SH-SY5Y (cell line): Measurements from ENCODE around the gene LIN9.

ENCODE experiments used
- GATA2 ChIP-seq: IDR thresholded peaks from 2 replicates; pipeline ENCODE4 v1.6.1; 2011; ENCODE audit warnings: mild to moderate bottlenecking, low read depth, low read length
- GATA3 ChIP-seq: IDR thresholded peaks from 2 replicates; pipeline ENCODE4 v1.6.1; 2011; ENCODE audit warnings: low read depth, mild to moderate bottlenecking, low read length, moderate library complexity

LIN9 gene

DNA sequence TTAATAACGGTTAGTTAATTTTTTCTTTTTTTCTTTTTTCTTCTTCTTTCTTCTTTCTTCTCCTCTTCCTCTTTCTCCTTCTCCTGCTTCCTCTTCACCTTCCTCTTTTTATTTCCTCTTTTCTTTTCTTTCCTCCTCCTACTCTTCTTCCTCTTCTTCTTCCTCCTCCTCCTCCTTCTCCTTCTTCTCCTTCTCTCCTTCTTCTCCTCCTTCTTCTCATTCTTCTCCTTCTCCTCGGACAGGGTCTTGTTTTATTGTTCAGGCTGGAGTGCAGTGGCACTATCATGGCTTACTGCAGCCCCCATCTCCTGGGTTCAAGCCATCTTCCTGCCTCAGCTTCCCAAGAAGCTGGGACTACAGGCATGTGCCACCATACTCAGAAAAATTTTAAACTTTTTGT, 109.0 kb downstream of the LIN9 start:
- TF ChIP-seq GATA2 (no peak), GATA3 (no peak)

DNA sequence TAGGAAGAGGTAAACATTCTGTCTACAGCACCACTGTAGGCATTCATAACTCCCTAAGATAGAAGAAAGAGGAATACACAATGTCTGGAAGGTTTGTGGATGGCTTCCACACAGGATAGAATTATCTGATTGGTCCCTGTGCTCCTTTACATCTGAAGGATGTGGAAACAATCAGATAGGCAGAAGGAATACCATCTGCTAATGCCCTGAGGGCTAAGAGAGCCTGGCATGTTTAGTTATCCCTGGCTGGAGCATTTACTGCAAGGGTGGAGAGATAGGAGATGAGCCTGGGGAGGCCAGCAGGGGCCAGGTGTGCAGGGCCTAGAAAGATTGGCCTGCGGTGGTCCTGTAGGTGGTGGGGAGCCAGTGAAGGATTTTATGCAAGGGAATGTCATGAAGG, 113.8 kb downstream of the LIN9 start:
- TF ChIP-seq GATA2 = peak; percentile 48
- no peak for TF ChIP-seq GATA3

DNA sequence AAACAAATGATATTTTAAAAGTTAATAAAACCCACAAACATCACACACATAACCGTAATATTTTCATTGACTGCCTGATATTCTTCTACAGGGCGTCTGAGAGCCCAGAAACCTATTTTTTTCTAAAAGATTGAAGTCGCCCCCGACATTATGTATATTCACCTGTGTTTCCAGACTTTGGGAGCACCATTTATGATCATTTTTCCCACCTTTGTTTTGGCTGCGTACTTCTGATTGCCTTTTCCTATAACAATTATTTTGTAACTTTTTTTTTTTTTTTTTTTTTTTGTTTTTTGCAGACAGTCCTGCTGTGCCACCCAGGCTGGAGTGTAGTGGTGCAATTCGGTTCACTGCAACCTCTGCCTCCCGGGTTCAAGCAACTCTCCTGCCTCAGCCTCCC, 121.6 kb downstream of the LIN9 start:
- TF ChIP-seq GATA2 (no peak), GATA3 (no peak)

DNA sequence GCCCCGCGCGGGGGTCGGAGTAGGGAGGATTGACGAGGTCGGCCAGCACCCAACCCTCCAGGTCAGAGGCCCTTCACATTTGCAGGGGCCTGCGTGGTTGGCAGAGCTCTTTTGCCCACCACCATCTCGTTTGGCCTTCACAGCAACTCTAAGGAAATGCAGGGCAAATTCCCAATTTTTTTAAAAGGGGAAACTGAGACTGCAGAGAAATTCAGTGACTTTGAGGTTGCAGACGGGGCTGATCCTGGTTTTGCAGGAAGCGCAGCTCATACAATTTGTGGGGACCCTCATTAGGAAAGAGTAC, 122.0 kb downstream of the LIN9 start:
- TF ChIP-seq GATA3 = no peak
- no peak for TF ChIP-seq GATA2

DNA sequence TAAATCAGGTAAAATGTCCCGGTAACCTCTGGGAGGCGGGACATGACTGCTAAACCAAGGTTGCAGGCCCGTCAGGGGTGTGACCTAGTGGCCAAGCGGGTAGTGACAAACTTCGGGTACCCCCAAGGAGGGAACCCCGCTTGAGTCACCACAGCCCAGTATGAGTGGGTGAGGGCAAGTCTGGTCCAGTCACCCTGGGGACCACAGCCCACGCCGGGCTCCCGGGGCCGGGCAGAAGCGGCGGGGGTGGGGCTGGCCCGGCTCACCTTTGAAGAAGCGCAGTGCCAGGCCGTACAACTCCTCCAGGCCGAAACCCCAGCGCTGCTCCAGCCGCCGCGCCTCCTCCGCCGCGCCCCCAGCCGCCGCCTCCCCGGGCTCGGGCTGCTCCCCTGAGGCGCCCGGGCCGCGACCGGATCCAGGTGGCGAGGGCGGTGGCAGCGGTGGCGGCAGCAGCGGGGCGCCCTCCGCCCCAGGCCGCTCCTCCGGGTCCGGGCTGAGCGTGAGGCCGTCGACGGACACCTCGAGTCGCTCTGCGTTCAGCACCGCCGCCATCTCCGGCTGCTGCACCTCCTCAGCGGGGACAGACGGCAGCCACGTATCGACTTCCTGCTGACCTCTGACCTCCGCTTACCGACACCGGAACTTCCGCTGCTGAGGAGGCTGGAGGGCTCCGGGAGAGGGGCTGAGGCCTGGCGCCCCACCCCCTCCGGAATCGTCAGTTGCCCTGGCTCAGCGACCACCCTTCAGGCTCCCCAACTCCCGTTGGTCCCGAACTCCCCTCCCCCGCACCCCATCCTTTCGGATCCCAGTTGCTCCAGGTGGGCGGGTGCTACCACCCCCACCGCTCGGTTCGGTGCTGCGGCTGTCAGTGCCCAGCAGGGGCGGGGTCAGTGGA, 122.6 kb downstream of the LIN9 start, which contains the start of gene ACBD3:
Gene ACBD3, minus strand, starts transcription at position 618 of the 895 bp plus-strand sequence. Its CDS starts 66 bp downstream, at position 552.
- no peak for TF ChIP-seq GATA3
- TF ChIP-seq GATA2 = no peak; the same call in 1 of the 2 replicates

DNA sequence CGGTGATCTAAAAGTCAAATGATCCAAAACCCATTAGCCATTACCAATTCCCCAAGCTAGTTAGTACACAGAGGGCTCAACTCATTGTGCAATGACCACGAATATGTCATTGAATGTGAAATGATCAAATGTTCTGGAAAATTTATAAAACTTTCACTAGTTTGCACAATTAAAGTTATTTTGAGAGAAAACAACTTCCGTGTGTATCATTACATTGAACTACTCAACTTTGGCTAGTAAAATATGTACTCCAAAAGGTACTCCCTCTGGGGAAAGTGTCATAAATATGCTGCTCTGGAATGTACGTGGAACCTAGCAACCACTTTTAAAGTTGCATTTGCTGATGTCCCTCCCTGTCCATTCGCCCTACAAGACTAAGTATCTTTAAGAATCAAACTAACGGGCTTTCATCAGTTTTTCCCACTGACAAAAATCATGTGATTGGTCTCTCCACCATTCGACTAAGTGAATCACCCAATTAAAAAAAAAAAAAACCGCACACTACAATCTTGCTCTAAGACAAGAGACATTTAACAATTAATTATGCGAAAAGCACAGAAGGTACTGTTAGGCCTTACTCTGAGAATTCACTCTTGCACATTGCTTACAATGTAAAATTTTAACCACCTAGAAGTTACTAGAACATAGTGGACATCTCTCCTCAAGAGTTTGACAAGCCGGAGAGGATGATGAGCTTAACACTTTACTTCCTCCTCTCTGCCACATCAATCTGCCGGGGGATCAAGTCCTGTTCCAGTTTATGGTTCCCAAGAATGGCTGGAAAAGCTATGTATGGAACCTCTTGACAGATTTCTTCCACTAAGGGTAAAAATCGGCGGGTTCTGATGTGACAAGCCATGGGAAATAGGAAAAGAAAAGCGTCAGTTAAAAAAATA, 123.6 kb downstream of the LIN9 start:
- TF ChIP-seq GATA2 (no peak), GATA3 (no peak)

DNA sequence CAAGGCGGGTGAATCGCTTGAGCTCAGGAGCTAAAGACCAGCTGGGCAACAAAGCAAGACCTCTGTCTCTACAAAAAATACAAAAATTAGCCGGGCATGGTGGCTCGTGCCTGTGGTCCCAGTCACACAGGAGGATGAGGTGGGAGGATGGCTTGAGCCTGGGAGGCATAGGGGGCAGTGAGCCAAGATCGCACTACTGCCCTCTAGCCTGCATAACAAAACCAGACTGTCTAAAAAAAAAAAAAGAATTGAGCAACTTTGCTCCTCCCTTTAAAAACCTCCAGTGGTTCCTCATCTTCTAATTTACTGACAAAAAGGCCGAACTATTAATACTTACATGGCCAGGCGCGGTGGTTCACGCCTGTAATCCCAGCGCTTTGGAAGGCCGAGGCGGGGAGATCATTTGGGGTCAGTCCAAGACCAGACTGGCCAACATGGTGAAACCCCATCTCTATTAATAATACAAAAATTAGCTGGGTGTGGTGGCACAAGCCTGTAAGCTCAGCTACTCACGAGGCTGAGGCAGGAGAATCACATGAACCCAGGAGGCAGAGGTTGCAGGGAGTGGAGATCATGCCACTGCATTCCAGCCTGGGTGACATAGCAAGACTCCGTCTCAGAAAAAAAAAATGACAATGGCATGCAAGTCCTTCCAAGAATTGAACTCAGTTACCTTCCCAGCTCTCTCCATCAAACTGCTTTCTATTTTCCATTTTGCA, 126.8 kb downstream of the LIN9 start:
- TF ChIP-seq GATA2 (no peak), GATA3 (no peak)
